ENCODE measurements around the gene SLC5A11. TPM values are rescaled to one million over a fixed set of nuclear protein-coding genes. Genes with fewer than 3 reads are reported as not detected.

Gene SLC5A11
- polyA plus RNA-seq, 2 of the 4 experiments (the other 2 are of a cell fraction), result 0.40 to 0.43 TPM

- WGBS (ENCODE audit: missing lambda C conversion rate), result 94% methylated on average over 5 of the region's 5 CpGs
- Histone ChIP-seq H3K27ac (peak overlapping the region; percentile 83 to 89; a peak in 5 of 6 replicates), H3K9me3 (no peaks in the 10 kb centered on the region), H3K4me3 (no peak overlapping the region), H3K4me1 (peaks cover 92% of the 10 kb centered on the region), H3K4me2 (no peak overlapping the region)
- ATAC-seq (no peak), FAIRE-seq (no peak), DNase-seq (ENCODE audit: low read depth in 1 of 2, low spot score in 1 of 2) (no peak)
- ChIA-PET CTCF (interaction anchor here (4.3 kb wide), 1 partner anchor 15 kb away, joined by 22 read pairs; no protein-coding TSS in a partner anchor), POLR2A (interaction anchor here (0.7 kb wide), 1 partner anchor 11 kb away, joined by 11 read pairs; no protein-coding TSS in a partner anchor)
- no peak for TF ChIP-seq ZC3H11A (IDR thresholded peaks at IDR 0.05)
- TF ChIP-seq, protein P1, sequence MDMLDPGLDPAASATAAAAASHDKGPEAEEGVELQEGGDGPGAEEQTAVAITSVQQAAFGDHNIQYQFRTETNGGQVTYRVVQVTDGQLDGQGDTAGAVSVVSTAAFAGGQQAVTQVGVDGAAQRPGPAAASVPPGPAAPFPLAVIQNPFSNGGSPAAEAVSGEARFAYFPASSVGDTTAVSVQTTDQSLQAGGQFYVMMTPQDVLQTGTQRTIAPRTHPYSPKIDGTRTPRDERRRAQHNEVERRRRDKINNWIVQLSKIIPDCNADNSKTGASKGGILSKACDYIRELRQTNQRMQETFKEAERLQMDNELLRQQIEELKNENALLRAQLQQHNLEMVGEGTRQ (IDR thresholded peaks at IDR 0.05), result no peak
Observed at GRCh38 chr16:24849641-24850040, 3.9 kb downstream of the SLC5A11 start.

- peak; percentile 1 to 21; a peak in 1 of 6 replicates for ATAC-seq
- H3K4me1 ChIP-seq, result peaks cover 93% of the 10 kb centered on the region
- FAIRE-seq, result no peak
- peak overlapping the region; percentile 83 to 89 for H3K27ac ChIP-seq
- TF ChIP-seq NPAS2 (CRISPR knock-in tag; IDR thresholded peaks at IDR 0.05; ENCODE audit: borderline replicate concordance), result no peak
- peak; percentile 44; the same call in 1 of the 2 replicates for TF ChIP-seq MAX (IDR thresholded peaks at IDR 0.05)
- no peak for TF ChIP-seq REST (IDR thresholded peaks at IDR 0.05)
- TF ChIP-seq KDM1A (IDR thresholded peaks at IDR 0.05; ENCODE audit: low read depth), result no peak
- no peak for TF ChIP-seq JUN (IDR thresholded peaks at IDR 0.05)
- no peak for TF ChIP-seq ZFP36 (IDR thresholded peaks at IDR 0.05; ENCODE audit: borderline replicate concordance, partially characterized antibody)
- TF ChIP-seq FOSL2 (IDR thresholded peaks at IDR 0.05), result 0 out of 2 replicates have a peak, but pooled peaks have one; percentile 13
- TF ChIP-seq FOSL2 (CRISPR knock-in tag; IDR thresholded peaks at IDR 0.05), result peak; percentile 33; the same call in 1 of the 2 replicates
- H3K4me3 ChIP-seq, result no peak overlapping the region
- H3K4me2 ChIP-seq, result peak overlapping the region; percentile 75
- no peak for DNase-seq (ENCODE audit: low read depth in 1 of 2, low spot score in 1 of 2)
- no peaks in the 10 kb centered on the region for H3K9me3 ChIP-seq
- ChIA-PET CTCF (interaction anchor here (0.6 to 4.3 kb wide), 6 partner anchors 9 to 181 kb away, joined by 3 to 22 read pairs (median 3); no protein-coding TSS in a partner anchor), POLR2A (interaction anchor here (1.1 kb wide), 1 partner anchor 11 kb away, joined by 3 read pairs; no protein-coding TSS in a partner anchor)
- WGBS (ENCODE audit: missing lambda C conversion rate), result 34% methylated on average over 9 of the region's 9 CpGs
Observed at GRCh38 chr16:24850289-24850938, 4.7 kb downstream of the SLC5A11 start.

- 8% methylated on average over 8 of the region's 8 CpGs for WGBS (ENCODE audit: missing lambda C conversion rate)
- CTCF ChIA-PET, result interaction anchor here (0.5 to 4.3 kb wide), 5 partner anchors 10 to 45 kb away, joined by 3 to 22 read pairs (median 4); no protein-coding TSS in a partner anchor
- peak in 1 of 2 experiments; percentile 63 for DNase-seq (ENCODE audit: low read depth in 1 of 2, low spot score in 1 of 2)
- H3K9me3 ChIP-seq, result no peaks in the 10 kb centered on the region
- H3K4me3 ChIP-seq, result no peak overlapping the region
- POLR2A ChIA-PET, result no interaction called here
- TF ChIP-seq FOSL2 (IDR thresholded peaks at IDR 0.05) (no peak), FOSL2 (CRISPR knock-in tag; IDR thresholded peaks at IDR 0.05) (0 out of 2 replicates have a peak, but pooled peaks have one; percentile 35), RFX5 (IDR thresholded peaks at IDR 0.05) (no peak), GATA3 (IDR thresholded peaks at IDR 0.05; ENCODE audit: borderline replicate concordance) (peak; percentile 20; the same call in 1 of the 2 replicates)
- peak overlapping the region; percentile 75 for H3K4me2 ChIP-seq
- H3K4me1 ChIP-seq, result peaks cover 92% of the 10 kb centered on the region
- no peak for FAIRE-seq
- no peak for ATAC-seq
- H3K27ac ChIP-seq, result peak overlapping the region; percentile 83 to 89
Observed at GRCh38 chr16:24851700-24852099, 5.9 kb downstream of the SLC5A11 start.

DNA sequence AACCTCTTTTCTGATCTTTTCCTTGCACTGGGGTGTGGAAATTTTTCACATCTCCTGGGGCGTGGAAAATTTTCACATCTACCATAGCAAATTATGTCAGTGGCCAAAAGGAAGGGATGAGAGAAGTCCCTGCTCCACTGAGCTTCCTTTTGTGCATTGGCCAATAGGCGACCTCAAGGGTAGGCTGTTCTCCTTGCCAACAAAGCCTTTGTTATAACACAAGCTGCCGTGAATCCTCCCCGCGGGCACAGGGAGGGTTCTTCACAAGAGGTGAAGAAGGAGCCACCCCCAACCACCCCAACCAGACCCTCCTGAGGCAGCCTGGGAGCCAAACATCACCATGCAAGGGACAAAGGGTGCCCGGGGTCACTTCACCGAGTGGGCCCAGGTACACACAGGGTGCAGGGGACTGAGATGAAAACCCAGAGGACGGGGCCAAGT lies 6.5 kb downstream of the SLC5A11 start:
- peaks cover 86% of the 10 kb centered on the region for H3K4me1 ChIP-seq
- 13% methylated on average over 8 of the region's 8 CpGs for WGBS (ENCODE audit: missing lambda C conversion rate)
- H3K9me3 ChIP-seq, result no peaks in the 10 kb centered on the region
- ChIA-PET POLR2A (no interaction called here), CTCF (interaction anchor here (0.5 to 4.3 kb wide), 3 partner anchors 18 to 46 kb away, joined by 4 to 22 read pairs (median 4); no protein-coding TSS in a partner anchor)
- FAIRE-seq (no peak), DNase-seq (ENCODE audit: low read depth in 1 of 2, low spot score in 1 of 2) (peak in 1 of 2 experiments; percentile 80), ATAC-seq (peak; percentile 19 to 50; a peak in 3 of 6 replicates)
- TF ChIP-seq TFCP2L1 (CRISPR knock-in tag; IDR thresholded peaks at IDR 0.05) (no peak), CEBPB (IDR thresholded peaks at IDR 0.05) (no peak), SMC3 (IDR thresholded peaks at IDR 0.05) (0 out of 3 replicates have a peak, but pooled peaks have one; percentile 7), SREBF2 (IDR thresholded peaks at IDR 0.05) (no peak), MYC (IDR thresholded peaks at IDR 0.05; ENCODE audit: borderline replicate concordance, low read length) (no peak), POLR2AphosphoS2 (conservative IDR thresholded peaks at IDR 0.05; ENCODE audit: low read length) (no peak), MAFK (IDR thresholded peaks at IDR 0.05; ENCODE audit: partially characterized antibody) (no peak), JUN (IDR thresholded peaks at IDR 0.05) (0 out of 5 replicates have a peak, but pooled peaks of 1 of the 2 experiments have one; percentile 34), RFX5 (IDR thresholded peaks at IDR 0.05) (no peak), RAD21 (conservative IDR thresholded peaks at IDR 0.05 in 1 of 2, IDR thresholded peaks at IDR 0.05 in 1 of 2) (0 out of 5 replicates have a peak, but pooled peaks of 1 of the 2 experiments have one; percentile 11)
- no peak overlapping the region for H3K4me3 ChIP-seq
- H3K27ac ChIP-seq, result peak overlapping the region; percentile 83 to 89
- H3K4me2 ChIP-seq, result peak overlapping the region; percentile 75

All from A549 (cell line).